Mammary epithelial cell (primary cell): ENCODE data around the gene ZZZ3.

Experiments
- CTCF ChIP-seq, 2 donors: IDR thresholded peaks in 1 of 2; conservative IDR thresholded peaks in 1 of 2; 2 replicates each; pipeline ENCODE4 v1.5.1; 2011 to 2012; ENCODE audit warnings: inconsistent platforms in 2 of 2, low read length in 2 of 2, mild to moderate bottlenecking in 2 of 2, control low read depth in 1 of 2, low read depth in 1 of 2; ENCODE audit not compliant: insufficient read depth in 1 of 2; ENCODE audit errors: extremely low read depth in 1 of 2
- EZH2 ChIP-seq: IDR thresholded peaks from 2 replicates; pipeline ENCODE4 v1.6.1; 2012; ENCODE audit warnings: low read length, inconsistent platforms, borderline replicate concordance

GRCh38 chr1:77673030-77673429 is 9.4 kb downstream of the ZZZ3 start:
- TF ChIP-seq CTCF (conservative IDR thresholded peaks at IDR 0.05 in 1 of 2, IDR thresholded peaks at IDR 0.05 in 1 of 2; ENCODE audit: extremely low read depth in 1 of 2, insufficient read depth in 1 of 2, low read depth in 1 of 2, low read length in 2 of 2) (no peak), EZH2 (no peak)
